A549 (cell line): ENCODE results near the gene SACM1L. TPM values are rescaled to one million over a fixed set of nuclear protein-coding genes. Genes with fewer than 3 reads are reported as not detected.

Source experiments
- ATAC-seq, 2 experiments: fragments of 200-7000 bp in 1 of 2; fragments of >200 bp in 1 of 2; cut with Nextera tagmentation in 1 of 2; cut with Tn5 transposase in 1 of 2; 3 replicates each; pipeline versions ENCODE4 v1.8.0 to v1.9.1; 2018 to 2020; ENCODE audit warnings: mild to moderate bottlenecking in 1 of 2, moderate library complexity in 1 of 2
- CTCF ChIA-PET: fragments of 300-600 bp; sonication (Branson Sonifier 250); formaldehyde crosslinking; extraction: SDS; loops from one replicate; lab custom pipeline; 2021; ENCODE audit warnings: antibody characterized with exemption, inconsistent platforms; lab: Yijun Ruan, JAX
- POLR2A ChIA-PET: fragments of 350-600 bp; formaldehyde crosslinking; extraction: SDS; loops from one replicate; lab custom pipeline; 2021; ENCODE audit warnings: antibody characterized with exemption, inconsistent platforms; lab: Yijun Ruan, JAX
- DNase-seq, 2 experiments: peaks; one replicate each; pipeline versions ENCODE4 v3.0.0 to v3.0.0-alpha.2; 2011 to 2016; ENCODE audit warnings: low read depth in 1 of 2, low spot score in 1 of 2
- FAIRE-seq: peaks from 2 replicates; lab custom pipeline; 2011; peaks lifted over from hg19 to GRCh38; lab: Jason Lieb, UNC
- H3K27ac ChIP-seq, 2 experiments: fragments of >200 bp; sonication (Bioruptor Twin); formaldehyde crosslinking; 3 replicates each; pipeline ENCODE4 v1.5.1; 2016 to 2017
- H3K4me1 ChIP-seq: fragments of >200 bp; sonication (Bioruptor Twin); formaldehyde crosslinking; 3 replicates; pipeline ENCODE4 v1.6.1; 2016
- H3K4me2 ChIP-seq: fragments of >200 bp; sonication (Bioruptor Twin); formaldehyde crosslinking; 3 replicates; pipeline ENCODE4 v1.6.1; 2016
- H3K4me3 ChIP-seq: fragments of >200 bp; sonication (Bioruptor Twin); formaldehyde crosslinking; 3 replicates; pipeline ENCODE4 v1.5.1; 2016
- H3K9me3 ChIP-seq: fragments of >200 bp; sonication (Bioruptor Twin); formaldehyde crosslinking; 3 replicates; pipeline ENCODE4 v1.6.1; 2016
- CTCF ChIP-seq: fragments of >200 bp; sonication (Bioruptor Twin); formaldehyde crosslinking; IDR thresholded peaks from 3 replicates; pipeline ENCODE4 v1.5.1; 2016
- E2F6 ChIP-seq: IDR thresholded peaks from 2 replicates; pipeline ENCODE4 v1.6.1; 2012; ENCODE audit warnings: low read depth, borderline replicate concordance
- FOSB ChIP-seq: fragments of 250-450 bp; sonication (Bioruptor Pico); IDR thresholded peaks from 2 replicates; pipeline ENCODE4 v1.5.0; 2020; ENCODE audit warnings: mild to moderate bottlenecking, moderate library complexity
- HMGXB4 ChIP-seq: fragments of 250-450 bp; sonication (Bioruptor Pico); IDR thresholded peaks from 2 replicates; pipeline ENCODE4 v1.5.0; 2021; ENCODE audit warnings: mild to moderate bottlenecking, moderate library complexity, borderline replicate concordance
- JUN ChIP-seq, 2 experiments: fragments of >200 bp; sonication (Bioruptor Twin); formaldehyde crosslinking; IDR thresholded peaks; 2 replicates in 1 of 2; 3 replicates in 1 of 2; pipeline ENCODE4 v1.6.1; 2016 to 2017
- MAFK ChIP-seq: fragments of 450-650 bp; IDR thresholded peaks from 2 replicates; pipeline ENCODE4 v1.6.1; 2014; ENCODE audit not compliant: partially characterized antibody
- MAX ChIP-seq: IDR thresholded peaks from 2 replicates; pipeline ENCODE4 v1.6.1; 2012
- POLR2AphosphoS2 ChIP-seq: conservative IDR thresholded peaks from 2 replicates; pipeline ENCODE4 v1.6.1; 2012; ENCODE audit warnings: low read length, improper control_type of control experiment, inconsistent platforms
- RAD21 ChIP-seq, 2 experiments: fragments of >200 bp in 1 of 2; sonication (Bioruptor Twin) in 1 of 2; formaldehyde crosslinking in 1 of 2; IDR thresholded peaks in 1 of 2; conservative IDR thresholded peaks in 1 of 2; 2 replicates in 1 of 2; 3 replicates in 1 of 2; pipeline ENCODE4 v1.6.1; 2012 to 2018; ENCODE audit warnings: inconsistent platforms in 1 of 2
- SMC3 ChIP-seq: fragments of >200 bp; sonication (Bioruptor Twin); formaldehyde crosslinking; IDR thresholded peaks from 3 replicates; pipeline ENCODE4 v1.6.1; 2018; ENCODE audit warnings: inconsistent platforms
- TFCP2L1 ChIP-seq: fragments of 250-450 bp; sonication (Bioruptor Pico); IDR thresholded peaks from 2 replicates; pipeline ENCODE4 v1.5.0; 2021; ENCODE audit warnings: mild to moderate bottlenecking
- ZFP36 ChIP-seq: fragments of 450-650 bp; IDR thresholded peaks from 2 replicates; pipeline ENCODE4 v1.6.1; 2014; ENCODE audit warnings: borderline replicate concordance; ENCODE audit not compliant: partially characterized antibody
- ZNF302 ChIP-seq: fragments of 250-450 bp; sonication (Bioruptor Pico); IDR thresholded peaks from 2 replicates; pipeline ENCODE4 v1.9.0; 2021; ENCODE audit warnings: inconsistent platforms, mild to moderate bottlenecking, moderate library complexity
- WGBS: methylation state at CpG from one replicate; pipeline ENCODE4 v1.1.6; 2017; ENCODE audit errors: missing lambda C conversion rate; 5-methylcytosine and 5-hydroxymethylcytosine counted together
- polyA plus RNA-seq, 4 experiments: library from polyadenylated mRNA; depleted of rRNA in 3 of 4; stranded (reverse); fragments of >200 nt; fragmentation: RNase III in 1 of 4; extraction: RNeasy Plus Mini Kit Qiagen cat#74134 plus additional on column Dnase treatment in 1 of 4; gene quantifications; 2 replicates in 3 of 4; 3 replicates in 1 of 4; pipeline ENCODE4 v1.2.3, GENCODE V29; 2011 to 2017
- TF ChIP-seq, protein P1 (sequence below): fragments of 150-350 bp; IDR thresholded peaks from 2 replicates; pipeline ENCODE4 v1.6.1; 2014; ENCODE audit warnings: low read depth, mild to moderate bottlenecking, low read length

SACM1L gene
- polyA plus RNA-seq, 2 of the 4 experiments (the other 2 are of a cell fraction): 21.1 to 27.8 TPM

DNA sequence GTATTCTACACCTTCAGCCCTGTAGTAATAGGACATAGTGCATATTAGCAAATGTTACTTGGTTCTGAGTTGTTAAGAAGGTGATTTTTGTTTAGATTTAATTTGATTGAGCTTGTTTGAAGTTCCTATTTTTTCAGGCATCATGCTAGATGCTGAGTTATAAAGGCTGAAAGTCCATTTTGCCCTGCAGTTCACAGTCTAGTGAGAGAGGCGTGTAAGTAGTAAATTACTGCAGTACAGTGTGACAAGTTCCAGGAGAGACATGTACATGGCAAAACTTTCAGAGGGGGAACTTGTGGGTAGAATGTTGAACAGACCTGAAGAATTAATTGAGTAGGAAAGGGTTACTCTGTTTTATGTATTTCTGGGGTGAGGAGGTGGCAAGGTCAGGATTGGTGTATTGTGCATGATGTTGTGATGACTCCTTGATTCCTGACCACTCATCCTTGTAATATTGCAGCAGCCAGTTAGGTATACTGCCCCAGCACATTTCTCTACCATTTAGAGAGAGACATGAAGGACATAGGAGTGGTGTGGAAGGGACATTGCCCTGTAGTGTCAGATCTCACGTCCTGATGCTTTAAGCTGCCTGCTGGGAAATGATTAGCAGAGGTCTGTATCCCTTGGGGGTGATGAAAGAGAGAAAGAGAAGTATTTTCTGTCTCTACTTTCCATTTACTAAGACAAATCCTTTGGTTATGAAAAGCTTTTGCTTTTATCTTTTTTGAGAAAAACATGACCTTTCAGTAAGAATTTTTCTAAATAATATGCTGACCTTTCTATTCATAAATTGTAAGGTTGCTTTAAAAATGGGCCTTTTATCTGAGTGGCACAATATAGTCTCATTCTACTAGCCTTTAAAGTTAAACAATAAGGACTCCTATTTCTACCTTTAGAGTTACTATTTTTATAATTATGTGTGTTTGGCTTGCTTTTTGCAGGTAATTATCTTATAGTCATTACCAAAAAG lies 16.9 kb downstream of the SACM1L start:
- CTCF ChIA-PET: interaction anchor here (0.7 to 1.6 kb wide), 4 partner anchors 12 to 373 kb away, joined by 3 to 4 read pairs (median 3); no protein-coding TSS in a partner anchor

GRCh38 chr3:45711931-45712330 lies 22.7 kb downstream of the SACM1L start:
- H3K4me1 ChIP-seq: no peaks in the 10 kb centered on the region
- H3K4me3 ChIP-seq: no peak overlapping the region
- WGBS: 61% methylated on average over 4 of the region's 4 CpGs
- TF ChIP-seq SMC3 (no peak), FOSB (CRISPR knock-in tag) (no peak), E2F6 (no peak), JUN (IDR thresholded peaks at IDR 0.05) (no peak), RAD21 (conservative IDR thresholded peaks at IDR 0.05 in 1 of 2, IDR thresholded peaks at IDR 0.05 in 1 of 2) (no peak), ZFP36 (no peak)
- no peak overlapping the region for H3K27ac ChIP-seq
- no peak for FAIRE-seq
- ChIA-PET POLR2A (no interaction called here), CTCF (no interaction called here)
- no peak for DNase-seq
- no peak overlapping the region for H3K4me2 ChIP-seq
- no peak for ATAC-seq
- H3K9me3 ChIP-seq: no peaks in the 10 kb centered on the region

More for the DNA sequence above, 16.9 kb downstream of the SACM1L start:
- Histone ChIP-seq H3K27ac (no peak overlapping the region), H3K9me3 (no peaks in the 10 kb centered on the region), H3K4me1 (no peaks in the 10 kb centered on the region), H3K4me3 (no peak overlapping the region), H3K4me2 (no peak overlapping the region)
- DNase-seq: no peak
- POLR2A ChIA-PET: no interaction called here
- 93% methylated on average over 2 of the region's 2 CpGs for WGBS
- ATAC-seq: no peak
- FAIRE-seq: no peak
- peak; percentile 6 for TF ChIP-seq MAFK
- TF ChIP-seq HMGXB4 (CRISPR knock-in tag): no peak

GRCh38 chr3:45712434-45713110 lies 23.4 kb downstream of the SACM1L start:
- FAIRE-seq: no peak
- no peaks in the 10 kb centered on the region for H3K4me1 ChIP-seq
- 96% methylated on average over 6 of the region's 7 CpGs for WGBS
- POLR2A ChIA-PET: interaction anchor here (0.6 kb wide), 1 partner anchor 196 kb away, joined by 3 read pairs; no protein-coding TSS in a partner anchor
- no peak overlapping the region for H3K4me2 ChIP-seq
- no peaks in the 10 kb centered on the region for H3K9me3 ChIP-seq
- TF ChIP-seq, protein P1, sequence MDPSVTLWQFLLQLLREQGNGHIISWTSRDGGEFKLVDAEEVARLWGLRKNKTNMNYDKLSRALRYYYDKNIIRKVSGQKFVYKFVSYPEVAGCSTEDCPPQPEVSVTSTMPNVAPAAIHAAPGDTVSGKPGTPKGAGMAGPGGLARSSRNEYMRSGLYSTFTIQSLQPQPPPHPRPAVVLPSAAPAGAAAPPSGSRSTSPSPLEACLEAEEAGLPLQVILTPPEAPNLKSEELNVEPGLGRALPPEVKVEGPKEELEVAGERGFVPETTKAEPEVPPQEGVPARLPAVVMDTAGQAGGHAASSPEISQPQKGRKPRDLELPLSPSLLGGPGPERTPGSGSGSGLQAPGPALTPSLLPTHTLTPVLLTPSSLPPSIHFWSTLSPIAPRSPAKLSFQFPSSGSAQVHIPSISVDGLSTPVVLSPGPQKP: no peak
- TF ChIP-seq CTCF (no peak), ZNF302 (CRISPR knock-in tag) (no peak), MAX (no peak), POLR2AphosphoS2 (no peak), TFCP2L1 (no peak)
- TF ChIP-seq, all 56 proteins: peak for 0
- no peak overlapping the region for H3K27ac ChIP-seq
- CTCF ChIA-PET: interaction anchor here (1.5 kb wide), 1 partner anchor 201 kb away, joined by 3 read pairs; no protein-coding TSS in a partner anchor
- no peak overlapping the region for H3K4me3 ChIP-seq
- no peak for ATAC-seq
- DNase-seq: no peak
